Activated CD8-positive, alpha-beta T cell treated with anti-CD3 and anti-CD28 coated beads for 36 hours (primary cell): Measurements from ENCODE around the gene KCNN2. TPM values are rescaled to one million over a fixed set of nuclear protein-coding genes. Genes with fewer than 3 reads are reported as not detected.

ENCODE experiments used
- ATAC-seq: fragments of 200-7000 bp; cut with Tn5 transposase; one replicate; pipeline ENCODE4 v1.10.0; 2021; ENCODE audit warnings: mild to moderate bottlenecking, moderate library complexity
- CTCF ChIA-PET: fragments of 350-600 bp; sonication (Branson Sonifier 250); formaldehyde crosslinking; loops from one replicate; lab custom pipeline; 2021; ENCODE audit warnings: antibody characterized with exemption; lab: Charles Lee
- POLR2A ChIA-PET: fragments of 350-600 bp; sonication (Branson Sonifier 250); formaldehyde crosslinking; loops from one replicate; lab custom pipeline; 2021; ENCODE audit warnings: antibody characterized with exemption; lab: Charles Lee
- DNase-seq: peaks from one replicate; pipeline ENCODE4 v3.0.0-alpha.2; 2020
- H3K27ac Mint-ChIP-seq: one replicate; pipeline ENCODE4 v1.8.0; 2021; ENCODE audit warnings: mild to moderate bottlenecking, mixed read lengths
- H3K27me3 Mint-ChIP-seq: one replicate; pipeline ENCODE4 v1.8.0; 2021; ENCODE audit warnings: mixed read lengths
- H3K36me3 Mint-ChIP-seq: one replicate; pipeline ENCODE4 v1.8.0; 2021; ENCODE audit warnings: low read depth, mixed read lengths
- H3K4me1 Mint-ChIP-seq: one replicate; pipeline ENCODE4 v1.8.0; 2021; ENCODE audit warnings: low read depth, mixed read lengths
- H3K4me3 Mint-ChIP-seq: one replicate; pipeline ENCODE4 v1.8.0; 2021; ENCODE audit warnings: mild to moderate bottlenecking, moderate library complexity, mixed read lengths
- H3K9me3 Mint-ChIP-seq: one replicate; pipeline ENCODE4 v1.8.0; 2021; ENCODE audit warnings: mixed read lengths
- CTCF ChIP-seq: fragments of 200-600 bp; IDR thresholded peaks from one replicate; pipeline ENCODE4 v1.8.0; 2022; ENCODE audit warnings: antibody characterized with exemption, mild to moderate bottlenecking
- intact Hi-C: fragments of 100-400 bp; cut with micrococcal nuclease; formaldehyde crosslinking; loops from one replicate; pipeline ENCODE4 v1.10.0; 2022
- total RNA-seq, 2 experiments: library from RNA; stranded (reverse); gene quantifications; one replicate each; pipeline ENCODE4 v1.2.3, GENCODE V29; 2021

KCNN2 gene
- total RNA-seq, 2 experiments from 2014 or later: not detected

DNA sequence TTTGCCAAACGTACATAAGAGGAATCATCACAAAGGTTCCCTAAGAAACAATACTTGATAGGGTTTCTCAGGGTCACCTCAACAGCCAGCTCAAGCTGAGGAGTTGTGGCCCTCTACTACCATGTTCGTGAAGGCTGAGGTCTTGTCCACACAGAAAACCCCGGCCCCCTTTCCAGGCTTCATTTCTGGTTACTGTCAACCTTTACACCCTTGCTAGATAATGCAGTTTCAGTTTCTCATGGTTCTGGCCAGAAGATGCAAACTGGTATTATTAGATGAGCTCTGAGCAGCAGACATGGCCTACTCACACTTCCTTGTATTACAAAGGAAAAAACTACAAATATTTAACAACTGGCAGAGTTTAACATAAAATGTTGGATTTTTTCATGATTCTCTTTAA lies 22.8 kb upstream of the KCNN2 start:
- no peak overlapping the region for H3K4me3 Mint-ChIP-seq
- TF ChIP-seq CTCF: no peak
- DNase-seq (no peak), ATAC-seq (no peak)
- H3K27me3 Mint-ChIP-seq: no peaks in the 10 kb centered on the region
- ChIA-PET POLR2A (no interaction called here), CTCF (no interaction called here)
- H3K36me3 Mint-ChIP-seq: no peaks in the 10 kb centered on the region
- intact Hi-C loops: no loop called here
- peaks cover 3% of the 10 kb centered on the region for H3K9me3 Mint-ChIP-seq
- H3K4me1 Mint-ChIP-seq: no peaks in the 10 kb centered on the region
- no peak overlapping the region for H3K27ac Mint-ChIP-seq

- POLR2A ChIA-PET: no interaction called here
- ATAC-seq: no peak
- CTCF ChIA-PET: no interaction called here
- intact Hi-C loops: no loop called here
- no peak overlapping the region for H3K27ac Mint-ChIP-seq
- no peaks in the 10 kb centered on the region for H3K4me1 Mint-ChIP-seq
- no peaks in the 10 kb centered on the region for H3K27me3 Mint-ChIP-seq
- H3K36me3 Mint-ChIP-seq: no peaks in the 10 kb centered on the region
- H3K4me3 Mint-ChIP-seq: no peak overlapping the region
- TF ChIP-seq CTCF: no peak
- no peak for DNase-seq
- H3K9me3 Mint-ChIP-seq: no peaks in the 10 kb centered on the region
Measured at GRCh38 chr5:114346181-114346580, 15.7 kb upstream of the KCNN2 start.

GRCh38 chr5:114355086-114355830 lies 6.6 kb upstream of the KCNN2 start:
- Mint-ChIP-seq H3K4me1 (no peaks in the 10 kb centered on the region), H3K27ac (no peak overlapping the region), H3K27me3 (peaks cover 13% of the 10 kb centered on the region), H3K4me3 (no peak overlapping the region), H3K36me3 (no peaks in the 10 kb centered on the region), H3K9me3 (peaks cover 3% of the 10 kb centered on the region)
- POLR2A ChIA-PET: no interaction called here
- CTCF ChIA-PET: interaction anchor here (0.6 kb wide), 1 partner anchor 94 kb away, joined by 3 read pairs; no protein-coding TSS in a partner anchor
- TF ChIP-seq CTCF: no peak
- intact Hi-C loops: no loop called here
- no peak for DNase-seq
- ATAC-seq: no peak

GRCh38 chr5:114358329-114358728 lies 3.5 kb upstream of the KCNN2 start:
- H3K27ac Mint-ChIP-seq: no peak overlapping the region
- intact Hi-C loops: no loop called here
- ChIA-PET CTCF (no interaction called here), POLR2A (no interaction called here)
- H3K27me3 Mint-ChIP-seq: peaks cover 36% of the 10 kb centered on the region
- H3K4me3 Mint-ChIP-seq: no peak overlapping the region
- ATAC-seq: no peak
- no peak for TF ChIP-seq CTCF
- DNase-seq: no peak
- H3K36me3 Mint-ChIP-seq: peaks cover 2% of the 10 kb centered on the region
- peaks cover 3% of the 10 kb centered on the region for H3K9me3 Mint-ChIP-seq
- peaks cover 3% of the 10 kb centered on the region for H3K4me1 Mint-ChIP-seq

DNA sequence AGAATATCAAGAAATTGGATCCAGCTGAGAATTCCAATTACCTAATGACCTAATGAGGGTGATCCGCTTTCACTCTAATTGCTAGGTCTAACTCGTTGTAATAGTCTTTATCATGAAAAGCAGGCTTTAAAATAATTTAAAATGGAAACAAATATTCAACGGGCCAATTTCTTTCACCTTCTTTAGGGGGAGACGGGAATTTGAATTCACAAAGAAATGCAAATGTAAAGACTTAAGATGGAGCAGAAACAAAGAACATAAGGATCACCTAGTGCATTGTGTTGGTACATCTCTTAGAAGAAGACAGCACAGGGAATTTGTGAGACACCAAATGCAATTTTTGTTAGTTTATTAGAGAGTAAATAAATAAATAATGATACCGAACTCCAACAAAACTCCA lies 1.5 kb upstream of the KCNN2 start:
- Mint-ChIP-seq H3K9me3 (peaks cover 3% of the 10 kb centered on the region), H3K4me3 (no peak overlapping the region), H3K4me1 (peaks cover 3% of the 10 kb centered on the region), H3K36me3 (peaks cover 2% of the 10 kb centered on the region), H3K27ac (no peak overlapping the region), H3K27me3 (peaks cover 48% of the 10 kb centered on the region)
- CTCF ChIA-PET: no interaction called here
- intact Hi-C loops: no loop called here
- no peak for TF ChIP-seq CTCF
- ATAC-seq: no peak
- POLR2A ChIA-PET: no interaction called here
- DNase-seq: no peak
